GM23248 (cell line): ENCODE measurements around the gene DHDDS.

Source experiments
- EZH2 ChIP-seq: fragments of 200-600 bp; sonication (generic); IDR thresholded peaks from 2 replicates; pipeline ENCODE4 v1.6.1; 2018; ENCODE audit warnings: antibody characterized with exemption, mild to moderate bottlenecking; ENCODE audit not compliant: insufficient read depth, poor library complexity, severe bottlenecking
- EZH2phosphoT487 ChIP-seq: fragments of 200-600 bp; sonication (generic); IDR thresholded peaks from 2 replicates; pipeline ENCODE4 v1.6.1; 2018; ENCODE audit warnings: antibody characterized with exemption, moderate library complexity, mild to moderate bottlenecking, low read depth; ENCODE audit not compliant: insufficient read depth

DNA sequence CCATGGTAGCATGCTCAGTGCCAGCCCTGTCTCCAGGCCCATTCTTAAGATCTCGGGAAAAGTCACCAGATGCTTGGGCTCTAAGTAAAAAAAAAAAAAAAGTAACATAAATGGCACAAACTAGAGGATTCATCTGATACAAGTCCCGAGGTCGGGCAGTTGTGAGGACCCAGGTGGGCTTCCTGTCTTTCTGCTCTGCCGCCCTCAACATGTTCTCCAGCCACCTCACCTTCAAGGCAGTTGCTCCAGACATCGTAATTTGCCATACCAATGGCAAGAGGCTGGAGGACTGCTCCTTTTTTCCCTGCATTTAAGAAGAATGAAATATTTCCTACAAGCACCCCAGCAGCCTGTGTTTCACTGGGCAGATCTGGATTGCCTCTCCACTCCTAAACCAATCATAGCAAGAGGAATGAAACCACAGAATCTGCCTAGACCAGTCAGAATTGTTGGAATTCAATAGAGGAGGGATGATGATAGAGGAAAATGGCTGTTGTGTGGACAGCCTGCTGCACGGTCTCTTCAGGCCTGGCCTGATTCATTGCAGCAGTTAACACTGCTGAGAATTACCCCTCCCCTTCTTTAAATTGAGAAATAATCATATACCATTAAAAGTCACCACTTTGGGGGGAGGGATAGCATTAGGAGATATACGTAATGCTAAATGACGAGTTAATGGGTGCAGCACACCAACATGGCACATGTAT lies 45.5 kb downstream of the DHDDS start:
- no peak for TF ChIP-seq EZH2phosphoT487
- no peak for TF ChIP-seq EZH2
